IMR-90 (cell line): Measurements from ENCODE around the gene PSMG4.

Source experiments
- CHD1 ChIP-seq: IDR thresholded peaks from 2 replicates; pipeline ENCODE4 v1.6.1; 2012; ENCODE audit warnings: low read depth, low read length, improper control_type of control experiment
- FOS ChIP-seq: fragments of 150-350 bp; IDR thresholded peaks from 2 replicates; pipeline ENCODE4 v1.6.1; 2016; ENCODE audit warnings: low read depth, low read length
- MAZ ChIP-seq: IDR thresholded peaks from 2 replicates; pipeline ENCODE4 v1.6.1; 2012; ENCODE audit warnings: low read depth, mild to moderate bottlenecking, low read length, improper control_type of control experiment, moderate library complexity, borderline replicate concordance
- MXI1 ChIP-seq: IDR thresholded peaks from 2 replicates; pipeline ENCODE4 v1.6.1; 2012; ENCODE audit warnings: low read depth, mild to moderate bottlenecking, low read length, moderate library complexity, borderline replicate concordance
- RFX5 ChIP-seq: IDR thresholded peaks from 2 replicates; pipeline ENCODE4 v1.8.0; 2012; ENCODE audit warnings: low read depth, mild to moderate bottlenecking, low read length, moderate library complexity
- SMC3 ChIP-seq: fragments of 150-350 bp; IDR thresholded peaks from 2 replicates; pipeline ENCODE4 v1.6.1; 2016; ENCODE audit warnings: low read depth, mild to moderate bottlenecking, antibody characterized with exemption, low read length, moderate library complexity
- TF ChIP-seq, protein P1 (sequence below): conservative IDR thresholded peaks from 2 replicates; pipeline ENCODE4 v1.5.1; 2012; ENCODE audit warnings: mild to moderate bottlenecking, low read depth, low read length, improper control_type of control experiment

DNA sequence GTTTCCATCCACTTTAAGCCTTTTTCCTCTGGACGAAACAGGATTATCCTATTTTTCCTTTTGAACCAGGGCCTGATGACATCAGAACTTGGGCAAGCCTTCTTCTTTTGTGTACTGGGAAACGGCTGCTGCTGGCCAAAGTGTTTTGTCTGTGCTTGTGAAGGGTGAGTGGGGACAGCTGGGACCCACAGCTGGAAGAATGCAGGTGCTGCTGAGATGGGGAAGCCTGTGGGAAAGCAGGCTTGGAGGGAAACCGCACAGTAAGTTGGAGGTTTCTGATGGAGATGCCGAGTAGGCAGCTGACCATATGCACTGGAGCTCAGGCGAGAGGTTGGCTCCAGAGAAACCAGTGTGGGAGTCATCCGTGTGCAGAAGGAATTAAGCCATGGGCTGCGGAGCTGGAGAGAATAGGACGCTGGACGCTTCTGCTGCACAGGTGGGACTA, 8.5 kb upstream of the PSMG4 start:
- TF ChIP-seq, protein P1, sequence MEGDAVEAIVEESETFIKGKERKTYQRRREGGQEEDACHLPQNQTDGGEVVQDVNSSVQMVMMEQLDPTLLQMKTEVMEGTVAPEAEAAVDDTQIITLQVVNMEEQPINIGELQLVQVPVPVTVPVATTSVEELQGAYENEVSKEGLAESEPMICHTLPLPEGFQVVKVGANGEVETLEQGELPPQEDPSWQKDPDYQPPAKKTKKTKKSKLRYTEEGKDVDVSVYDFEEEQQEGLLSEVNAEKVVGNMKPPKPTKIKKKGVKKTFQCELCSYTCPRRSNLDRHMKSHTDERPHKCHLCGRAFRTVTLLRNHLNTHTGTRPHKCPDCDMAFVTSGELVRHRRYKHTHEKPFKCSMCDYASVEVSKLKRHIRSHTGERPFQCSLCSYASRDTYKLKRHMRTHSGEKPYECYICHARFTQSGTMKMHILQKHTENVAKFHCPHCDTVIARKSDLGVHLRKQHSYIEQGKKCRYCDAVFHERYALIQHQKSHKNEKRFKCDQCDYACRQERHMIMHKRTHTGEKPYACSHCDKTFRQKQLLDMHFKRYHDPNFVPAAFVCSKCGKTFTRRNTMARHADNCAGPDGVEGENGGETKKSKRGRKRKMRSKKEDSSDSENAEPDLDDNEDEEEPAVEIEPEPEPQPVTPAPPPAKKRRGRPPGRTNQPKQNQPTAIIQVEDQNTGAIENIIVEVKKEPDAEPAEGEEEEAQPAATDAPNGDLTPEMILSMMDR = no peak
- no peak for TF ChIP-seq CHD1
- no peak for TF ChIP-seq MXI1
- no peak for TF ChIP-seq FOS
- no peak for TF ChIP-seq RFX5
- TF ChIP-seq MAZ = no peak
- no peak for TF ChIP-seq SMC3
